T-helper 1 cell treated with Interleukin-12 subunit alpha and Interleukin-12 subunit beta and Interleukin-4 antibody, amounts not matched to agents 30 μg/mL and 1 μg/mL, for 36 hours (primary cell): ENCODE results near the gene C19orf33.

ENCODE experiments used
- H3K27ac Mint-ChIP-seq: one replicate; pipeline ENCODE4 v1.8.0; 2021; ENCODE audit warnings: mild to moderate bottlenecking, mixed read lengths
- H3K27me3 Mint-ChIP-seq: one replicate; pipeline ENCODE4 v1.8.0; 2021; ENCODE audit warnings: low read depth, mixed read lengths
- H3K36me3 Mint-ChIP-seq: one replicate; pipeline ENCODE4 v1.8.0; 2021; ENCODE audit warnings: low read depth, mixed read lengths
- H3K4me1 Mint-ChIP-seq: one replicate; pipeline ENCODE4 v1.8.0; 2021; ENCODE audit warnings: low read depth, mixed read lengths
- H3K4me3 Mint-ChIP-seq: one replicate; pipeline ENCODE4 v1.8.0; 2021; ENCODE audit warnings: mild to moderate bottlenecking, moderate library complexity, mixed read lengths
- H3K9me3 Mint-ChIP-seq: one replicate; pipeline ENCODE4 v1.8.0; 2021; ENCODE audit warnings: mixed read lengths

Gene C19orf33

GRCh38 chr19:38290631-38291147, 13.4 kb upstream of the C19orf33 start:
- no peaks in the 10 kb centered on the region for H3K27me3 Mint-ChIP-seq
- H3K36me3 Mint-ChIP-seq: peaks cover 11% of the 10 kb centered on the region
- no peaks in the 10 kb centered on the region for H3K4me1 Mint-ChIP-seq
- H3K9me3 Mint-ChIP-seq: no peaks in the 10 kb centered on the region
- H3K4me3 Mint-ChIP-seq: no peak overlapping the region
- no peak overlapping the region for H3K27ac Mint-ChIP-seq

GRCh38 chr19:38291855-38292254, 12.2 kb upstream of the C19orf33 start:
- Mint-ChIP-seq H3K4me3 (no peak overlapping the region), H3K27me3 (no peaks in the 10 kb centered on the region), H3K9me3 (no peaks in the 10 kb centered on the region), H3K27ac (no peak overlapping the region), H3K4me1 (no peaks in the 10 kb centered on the region), H3K36me3 (peaks cover 8% of the 10 kb centered on the region)

- no peak overlapping the region for H3K27ac Mint-ChIP-seq
- no peaks in the 10 kb centered on the region for H3K9me3 Mint-ChIP-seq
- H3K36me3 Mint-ChIP-seq: peaks cover 7% of the 10 kb centered on the region
- no peak overlapping the region for H3K4me3 Mint-ChIP-seq
- no peaks in the 10 kb centered on the region for H3K27me3 Mint-ChIP-seq
- no peaks in the 10 kb centered on the region for H3K4me1 Mint-ChIP-seq
These were observed 10.8 kb upstream of the C19orf33 start for GRCh38 chr19:38293281-38293680.

GRCh38 chr19:38294090-38294489, 10.0 kb upstream of the C19orf33 start:
- no peak overlapping the region for H3K27ac Mint-ChIP-seq
- H3K4me3 Mint-ChIP-seq: no peak overlapping the region

GRCh38 chr19:38298821-38299680, 5.0 kb upstream of the C19orf33 start:
- Mint-ChIP-seq H3K27me3 (no peaks in the 10 kb centered on the region), H3K4me3 (no peak overlapping the region), H3K4me1 (no peaks in the 10 kb centered on the region), H3K36me3 (no peaks in the 10 kb centered on the region), H3K9me3 (no peaks in the 10 kb centered on the region), H3K27ac (no peak overlapping the region)

More at GRCh38 chr19:38294090-38294489, 10.0 kb upstream of the C19orf33 start:
- H3K4me1 Mint-ChIP-seq: no peaks in the 10 kb centered on the region
- no peaks in the 10 kb centered on the region for H3K9me3 Mint-ChIP-seq
- no peaks in the 10 kb centered on the region for H3K27me3 Mint-ChIP-seq
- H3K36me3 Mint-ChIP-seq: peaks cover 7% of the 10 kb centered on the region

GRCh38 chr19:38304352-38304865, 358 bp downstream of the C19orf33 start:
- peaks cover 8% of the 10 kb centered on the region for H3K36me3 Mint-ChIP-seq
- H3K9me3 Mint-ChIP-seq: no peaks in the 10 kb centered on the region
- H3K27me3 Mint-ChIP-seq: no peaks in the 10 kb centered on the region

GRCh38 chr19:38304866-38305429, 897 bp downstream of the C19orf33 start:
- H3K27ac Mint-ChIP-seq: no peak overlapping the region
- H3K4me1 Mint-ChIP-seq: no peaks in the 10 kb centered on the region
- no peak overlapping the region for H3K4me3 Mint-ChIP-seq
- no peaks in the 10 kb centered on the region for H3K27me3 Mint-ChIP-seq
- H3K9me3 Mint-ChIP-seq: no peaks in the 10 kb centered on the region
- H3K36me3 Mint-ChIP-seq: peaks cover 8% of the 10 kb centered on the region

More at GRCh38 chr19:38304352-38304865, 358 bp downstream of the C19orf33 start:
- Mint-ChIP-seq H3K4me1 (no peaks in the 10 kb centered on the region), H3K4me3 (no peak overlapping the region), H3K27ac (no peak overlapping the region)

- Mint-ChIP-seq H3K4me1 (peaks cover 5% of the 10 kb centered on the region), H3K27me3 (no peaks in the 10 kb centered on the region), H3K27ac (no peak overlapping the region), H3K36me3 (peaks cover 18% of the 10 kb centered on the region), H3K4me3 (no peak overlapping the region), H3K9me3 (no peaks in the 10 kb centered on the region)
These were observed 2.2 kb downstream of the C19orf33 start for GRCh38 chr19:38306236-38306635.

GRCh38 chr19:38307076-38307475, 3.0 kb downstream of the C19orf33 start:
- Mint-ChIP-seq H3K36me3 (peaks cover 18% of the 10 kb centered on the region), H3K4me3 (no peak overlapping the region), H3K9me3 (no peaks in the 10 kb centered on the region), H3K27ac (no peak overlapping the region), H3K4me1 (peaks cover 5% of the 10 kb centered on the region), H3K27me3 (no peaks in the 10 kb centered on the region)

- Mint-ChIP-seq H3K4me1 (peaks cover 8% of the 10 kb centered on the region), H3K27ac (no peak overlapping the region), H3K36me3 (peaks cover 18% of the 10 kb centered on the region), H3K9me3 (no peaks in the 10 kb centered on the region), H3K4me3 (no peak overlapping the region), H3K27me3 (no peaks in the 10 kb centered on the region)
These were observed 3.5 kb downstream of the C19orf33 start for GRCh38 chr19:38307597-38307996.

GRCh38 chr19:38308006-38308766, 4.1 kb downstream of the C19orf33 start:
- peaks cover 9% of the 10 kb centered on the region for H3K4me1 Mint-ChIP-seq
- no peak overlapping the region for H3K4me3 Mint-ChIP-seq
- no peaks in the 10 kb centered on the region for H3K27me3 Mint-ChIP-seq
- H3K36me3 Mint-ChIP-seq: peaks cover 18% of the 10 kb centered on the region
- H3K9me3 Mint-ChIP-seq: no peaks in the 10 kb centered on the region
- H3K27ac Mint-ChIP-seq: no peak overlapping the region

GRCh38 chr19:38308926-38309614, 5.0 kb downstream of the C19orf33 start:
- H3K27me3 Mint-ChIP-seq: no peaks in the 10 kb centered on the region
- H3K4me3 Mint-ChIP-seq: no peak overlapping the region
- H3K36me3 Mint-ChIP-seq: peaks cover 18% of the 10 kb centered on the region
- H3K4me1 Mint-ChIP-seq: peaks cover 9% of the 10 kb centered on the region
- no peaks in the 10 kb centered on the region for H3K9me3 Mint-ChIP-seq
- no peak overlapping the region for H3K27ac Mint-ChIP-seq

GRCh38 chr19:38309615-38310278, 5.7 kb downstream of the C19orf33 start:
- no peaks in the 10 kb centered on the region for H3K27me3 Mint-ChIP-seq
- peaks cover 18% of the 10 kb centered on the region for H3K36me3 Mint-ChIP-seq
- peaks cover 11% of the 10 kb centered on the region for H3K4me1 Mint-ChIP-seq
- no peaks in the 10 kb centered on the region for H3K9me3 Mint-ChIP-seq
- H3K27ac Mint-ChIP-seq: no peak overlapping the region
- H3K4me3 Mint-ChIP-seq: no peak overlapping the region
